GM23338 (cell line): ENCODE results near the gene CHN2. TPM values are rescaled to one million over a fixed set of nuclear protein-coding genes. Genes with fewer than 3 reads are reported as not detected.

Source experiments
- ATAC-seq: fragments of 200-7000 bp; cut with Tn5 transposase; 3 replicates; pipeline ENCODE4 v1.9.1; 2020
- DNase-seq: peaks from one replicate; pipeline ENCODE4 v3.0.0-alpha.2; 2015; ENCODE audit warnings: low spot score
- H2AFZ ChIP-seq: fragments of 200-600 bp; sonication (generic); 2 replicates; pipeline ENCODE4 v1.8.0; 2016; ENCODE audit warnings: antibody characterized with exemption, mild to moderate bottlenecking, moderate library complexity
- H3F3A ChIP-seq: fragments of 200-600 bp; sonication (generic); replicated peaks from 2 replicates; pipeline ENCODE4 v1.8.0; 2017; ENCODE audit warnings: antibody characterized with exemption, mixed run types, low read depth
- H3K27ac ChIP-seq: fragments of 200-600 bp; sonication (generic); 2 replicates; pipeline ENCODE4 v1.6.1; 2016; ENCODE audit warnings: low read depth
- H3K27me3 ChIP-seq: fragments of 200-600 bp; sonication (generic); 2 replicates; pipeline ENCODE4 v1.8.0; 2016; ENCODE audit warnings: mild to moderate bottlenecking, mixed run types, moderate library complexity; ENCODE audit not compliant: insufficient read depth
- H3K36me3 ChIP-seq: fragments of 200-600 bp; sonication (generic); 2 replicates; pipeline ENCODE4 v1.8.0; 2016; ENCODE audit warnings: mild to moderate bottlenecking; ENCODE audit not compliant: insufficient read depth
- H3K4me1 ChIP-seq: fragments of 200-600 bp; sonication (generic); 2 replicates; pipeline ENCODE4 v1.8.0; 2016; ENCODE audit warnings: mild to moderate bottlenecking, moderate library complexity; ENCODE audit not compliant: insufficient read depth
- H3K4me2 ChIP-seq: fragments of 200-600 bp; sonication (generic); 2 replicates; pipeline ENCODE4 v1.7.1; 2017; ENCODE audit warnings: mixed run types
- H3K4me3 ChIP-seq: fragments of 200-600 bp; sonication (generic); 2 replicates; pipeline ENCODE4 v1.6.1; 2016; ENCODE audit warnings: mixed run types
- H3K79me2 ChIP-seq: fragments of 200-600 bp; sonication (generic); replicated peaks from 2 replicates; pipeline ENCODE4 v1.8.0; 2017; ENCODE audit warnings: mild to moderate bottlenecking; ENCODE audit not compliant: insufficient read depth
- H3K9me2 ChIP-seq: fragments of 200-600 bp; sonication (generic); 2 replicates; pipeline ENCODE4 v1.8.0; 2017; ENCODE audit not compliant: insufficient read depth
- H4K20me1 ChIP-seq: fragments of 200-600 bp; sonication (generic); replicated peaks from 2 replicates; pipeline ENCODE4 v1.8.0; 2017; ENCODE audit warnings: mild to moderate bottlenecking; ENCODE audit not compliant: insufficient read depth
- H3K27ac Mint-ChIP-seq: 2 replicates; pipeline ENCODE4 v1.8.0; 2020; ENCODE audit warnings: inconsistent platforms, mild to moderate bottlenecking, moderate library complexity, mixed read lengths
- H3K27me3 Mint-ChIP-seq: 3 replicates; pipeline ENCODE4 v1.8.0; 2022; ENCODE audit warnings: low read depth, mild to moderate bottlenecking, moderate library complexity, mixed read lengths, inconsistent platforms; ENCODE audit not compliant: insufficient read depth, poor library complexity
- H3K36me3 Mint-ChIP-seq: 3 replicates; pipeline ENCODE4 v1.8.0; 2021; ENCODE audit warnings: low read depth, mild to moderate bottlenecking, inconsistent platforms, moderate library complexity, mixed read lengths
- H3K4me1 Mint-ChIP-seq: 3 replicates; pipeline ENCODE4 v1.8.0; 2020; ENCODE audit warnings: mild to moderate bottlenecking, inconsistent platforms, mixed read lengths
- H3K4me3 Mint-ChIP-seq: 3 replicates; pipeline ENCODE4 v1.8.0; 2021; ENCODE audit warnings: moderate library complexity, mild to moderate bottlenecking, inconsistent platforms, mixed read lengths
- H3K9me3 Mint-ChIP-seq: 3 replicates; pipeline ENCODE4 v1.8.0; 2020; ENCODE audit warnings: moderate library complexity, mild to moderate bottlenecking, inconsistent platforms, mixed read lengths
- EZH2 ChIP-seq: fragments of 200-600 bp; sonication (generic); IDR thresholded peaks from one replicate; pipeline ENCODE4 v1.8.0; 2017; ENCODE audit warnings: antibody characterized with exemption, mild to moderate bottlenecking, low read depth; ENCODE audit not compliant: unreplicated experiment
- EZH2phosphoT487 ChIP-seq: fragments of 200-600 bp; sonication (generic); IDR thresholded peaks from one replicate; pipeline ENCODE4 v1.8.1; 2018; ENCODE audit warnings: antibody characterized with exemption; ENCODE audit not compliant: unreplicated experiment
- JUNB ChIP-seq: IDR thresholded peaks from one replicate; pipeline ENCODE4 v1.6.1; 2016; ENCODE audit warnings: antibody characterized with exemption; ENCODE audit not compliant: unreplicated experiment
- NANOG ChIP-seq: IDR thresholded peaks from 2 replicates; pipeline ENCODE4 v1.6.1; 2016; ENCODE audit warnings: antibody characterized with exemption, borderline replicate concordance
- POLR2AphosphoS5 ChIP-seq: IDR thresholded peaks from 2 replicates; pipeline ENCODE4 v1.6.1; 2016; ENCODE audit warnings: antibody characterized with exemption, low read depth
- STAT1 ChIP-seq: IDR thresholded peaks from one replicate; pipeline ENCODE4 v1.6.1; 2016; ENCODE audit warnings: antibody characterized with exemption; ENCODE audit not compliant: unreplicated experiment
- ZNF114 ChIP-seq: fragments of 250-450 bp; sonication (Bioruptor Pico); IDR thresholded peaks from 2 replicates; pipeline ENCODE4 v1.5.0; 2020; ENCODE audit warnings: mild to moderate bottlenecking, moderate library complexity
- ZNF331 ChIP-seq: fragments of 250-450 bp; sonication (Bioruptor Pico); IDR thresholded peaks from 2 replicates; pipeline ENCODE4 v1.5.0; 2020; ENCODE audit warnings: low read depth, mild to moderate bottlenecking, moderate library complexity
- polyA plus RNA-seq: library from polyadenylated mRNA; unstranded; fragments of >200 nt; fragmentation: Nextera tagmentation; extraction: Ambion mirVana; gene quantifications from 2 replicates; pipeline ENCODE4 v1.2.1, GENCODE V29; 2016
- total RNA-seq: library from RNA; depleted of rRNA; stranded (reverse); fragments of >200 nt; shearing (Covaris generic); gene quantifications from 2 replicates; pipeline ENCODE4 v1.2.3, GENCODE V29; 2014
- TF ChIP-seq, protein P1 (sequence below), 2 experiments: fragments of 200-600 bp in 1 of 2; sonication (generic) in 1 of 2; conservative IDR thresholded peaks; 2 replicates each; pipeline versions ENCODE4 v1.5.1 to v1.6.1; 2016 to 2017; ENCODE audit warnings: antibody characterized with exemption in 2 of 2, low read depth in 2 of 2, mild to moderate bottlenecking in 2 of 2, moderate library complexity in 1 of 2
- TF ChIP-seq, protein P2 (sequence below): IDR thresholded peaks from 2 replicates; pipeline ENCODE4 v1.6.1; 2016; ENCODE audit warnings: antibody characterized with exemption

Gene CHN2
- total and polyA plus RNA-seq, 2 experiments from 2014 or later, result 6.1 to 7.5 TPM

DNA sequence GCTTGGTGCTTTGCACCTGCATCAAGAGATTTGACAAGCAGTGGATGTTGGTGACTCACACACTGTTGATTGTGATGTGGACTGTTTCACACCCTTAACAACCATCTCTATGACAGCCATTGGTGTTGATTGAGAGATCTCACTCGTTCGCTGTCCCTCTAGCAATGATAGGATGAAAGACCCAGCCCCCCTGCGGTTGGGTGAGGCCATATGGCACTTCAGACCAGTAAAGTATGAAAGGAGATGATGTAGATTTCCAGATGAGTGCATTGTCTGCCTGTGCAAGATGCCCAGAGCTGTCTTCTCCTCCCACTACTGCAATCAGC lies 230.4 kb downstream of the CHN2 start:
- H3F3A ChIP-seq, result no peaks in the 10 kb centered on the region
- Mint-ChIP-seq H3K4me1 (peaks cover 10% of the 10 kb centered on the region), H3K27ac (no peak overlapping the region), H3K4me3 (no peak overlapping the region), H3K36me3 (no peaks in the 10 kb centered on the region), H3K27me3 (no peaks in the 10 kb centered on the region), H3K9me3 (no peaks in the 10 kb centered on the region)
- ATAC-seq (no peak), DNase-seq (no peak)
- H3K9me2 ChIP-seq, result no peaks in the 10 kb centered on the region
- H3K36me3 ChIP-seq, result no peaks in the 10 kb centered on the region
- no peak overlapping the region for H2AFZ ChIP-seq
- no peaks in the 10 kb centered on the region for H3K79me2 ChIP-seq
- no peaks in the 10 kb centered on the region for H4K20me1 ChIP-seq
- H3K4me2 ChIP-seq, result no peak overlapping the region
- no peaks in the 10 kb centered on the region for H3K4me1 ChIP-seq
- no peak overlapping the region for H3K4me3 ChIP-seq
- TF ChIP-seq ZNF331 (CRISPR knock-in tag), result no peak
- TF ChIP-seq, protein P1, sequence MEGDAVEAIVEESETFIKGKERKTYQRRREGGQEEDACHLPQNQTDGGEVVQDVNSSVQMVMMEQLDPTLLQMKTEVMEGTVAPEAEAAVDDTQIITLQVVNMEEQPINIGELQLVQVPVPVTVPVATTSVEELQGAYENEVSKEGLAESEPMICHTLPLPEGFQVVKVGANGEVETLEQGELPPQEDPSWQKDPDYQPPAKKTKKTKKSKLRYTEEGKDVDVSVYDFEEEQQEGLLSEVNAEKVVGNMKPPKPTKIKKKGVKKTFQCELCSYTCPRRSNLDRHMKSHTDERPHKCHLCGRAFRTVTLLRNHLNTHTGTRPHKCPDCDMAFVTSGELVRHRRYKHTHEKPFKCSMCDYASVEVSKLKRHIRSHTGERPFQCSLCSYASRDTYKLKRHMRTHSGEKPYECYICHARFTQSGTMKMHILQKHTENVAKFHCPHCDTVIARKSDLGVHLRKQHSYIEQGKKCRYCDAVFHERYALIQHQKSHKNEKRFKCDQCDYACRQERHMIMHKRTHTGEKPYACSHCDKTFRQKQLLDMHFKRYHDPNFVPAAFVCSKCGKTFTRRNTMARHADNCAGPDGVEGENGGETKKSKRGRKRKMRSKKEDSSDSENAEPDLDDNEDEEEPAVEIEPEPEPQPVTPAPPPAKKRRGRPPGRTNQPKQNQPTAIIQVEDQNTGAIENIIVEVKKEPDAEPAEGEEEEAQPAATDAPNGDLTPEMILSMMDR (conservative IDR thresholded peaks at IDR 0.05; ENCODE audit: low read depth in 2 of 2), result no peak
- TF ChIP-seq STAT1, result no peak
- no peak for TF ChIP-seq NANOG
- TF ChIP-seq, protein P2, sequence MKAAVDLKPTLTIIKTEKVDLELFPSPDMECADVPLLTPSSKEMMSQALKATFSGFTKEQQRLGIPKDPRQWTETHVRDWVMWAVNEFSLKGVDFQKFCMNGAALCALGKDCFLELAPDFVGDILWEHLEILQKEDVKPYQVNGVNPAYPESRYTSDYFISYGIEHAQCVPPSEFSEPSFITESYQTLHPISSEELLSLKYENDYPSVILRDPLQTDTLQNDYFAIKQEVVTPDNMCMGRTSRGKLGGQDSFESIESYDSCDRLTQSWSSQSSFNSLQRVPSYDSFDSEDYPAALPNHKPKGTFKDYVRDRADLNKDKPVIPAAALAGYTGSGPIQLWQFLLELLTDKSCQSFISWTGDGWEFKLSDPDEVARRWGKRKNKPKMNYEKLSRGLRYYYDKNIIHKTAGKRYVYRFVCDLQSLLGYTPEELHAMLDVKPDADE, result no peak
- no peak for TF ChIP-seq EZH2phosphoT487
- no peak for TF ChIP-seq POLR2AphosphoS5
- no peak for TF ChIP-seq EZH2
- H3K27ac ChIP-seq, result no peak overlapping the region
- no peaks in the 10 kb centered on the region for H3K27me3 ChIP-seq

DNA sequence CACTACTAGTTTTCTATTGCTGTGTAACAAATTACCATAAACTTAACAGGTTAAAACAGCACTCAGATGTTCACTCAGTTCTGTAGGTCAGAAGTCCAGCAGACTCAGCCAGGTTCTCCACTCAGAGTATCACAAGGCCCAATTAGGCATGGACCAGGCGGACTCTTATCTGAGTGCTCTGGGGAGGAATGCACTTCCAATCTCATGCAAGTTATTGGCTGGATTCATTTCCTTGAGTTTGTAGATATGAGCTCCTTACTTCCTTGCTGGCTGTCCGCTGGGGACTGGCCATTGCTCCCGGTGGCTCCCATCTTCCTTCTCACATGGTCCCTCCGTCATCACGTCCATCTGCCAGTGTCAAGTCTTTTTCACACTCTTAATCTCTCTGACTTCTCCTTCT lies 232.0 kb downstream of the CHN2 start:
- Mint-ChIP-seq H3K4me3 (no peak overlapping the region), H3K4me1 (peaks cover 17% of the 10 kb centered on the region), H3K27ac (no peak overlapping the region)

More for the DNA sequence above, 232.0 kb downstream of the CHN2 start:
- no peak for TF ChIP-seq ZNF114 (CRISPR knock-in tag)
- no peak for TF ChIP-seq JUNB
- TF ChIP-seq, protein P1 (conservative IDR thresholded peaks at IDR 0.05; ENCODE audit: low read depth in 2 of 2), result no peak
- Histone ChIP-seq H3F3A (no peaks in the 10 kb centered on the region), H3K9me2 (no peaks in the 10 kb centered on the region), H3K36me3 (no peaks in the 10 kb centered on the region), H4K20me1 (no peaks in the 10 kb centered on the region), H3K4me1 (no peaks in the 10 kb centered on the region), H3K4me2 (no peak overlapping the region), H3K27me3 (no peaks in the 10 kb centered on the region), H3K79me2 (no peaks in the 10 kb centered on the region), H2AFZ (no peak overlapping the region), H3K4me3 (no peak overlapping the region), H3K27ac (no peak overlapping the region)
- Mint-ChIP-seq H3K36me3 (no peaks in the 10 kb centered on the region), H3K27me3 (no peaks in the 10 kb centered on the region), H3K9me3 (no peaks in the 10 kb centered on the region)
- DNase-seq (no peak), ATAC-seq (no peak)
